GM10266 (cell line): Measurements from ENCODE around the gene HSP90B1.

ENCODE experiments used
- DNase-seq: peaks from one replicate; pipeline ENCODE4 v3.0.0; 2012; ENCODE audit errors: extremely low spot score
- CTCF ChIP-seq: IDR thresholded peaks from 2 replicates; pipeline ENCODE4 v1.5.1; 2012; ENCODE audit warnings: mild to moderate bottlenecking, low read depth; ENCODE audit not compliant: control insufficient read depth, insufficient read depth; ENCODE audit errors: missing control alignments

HSP90B1 gene

DNA sequence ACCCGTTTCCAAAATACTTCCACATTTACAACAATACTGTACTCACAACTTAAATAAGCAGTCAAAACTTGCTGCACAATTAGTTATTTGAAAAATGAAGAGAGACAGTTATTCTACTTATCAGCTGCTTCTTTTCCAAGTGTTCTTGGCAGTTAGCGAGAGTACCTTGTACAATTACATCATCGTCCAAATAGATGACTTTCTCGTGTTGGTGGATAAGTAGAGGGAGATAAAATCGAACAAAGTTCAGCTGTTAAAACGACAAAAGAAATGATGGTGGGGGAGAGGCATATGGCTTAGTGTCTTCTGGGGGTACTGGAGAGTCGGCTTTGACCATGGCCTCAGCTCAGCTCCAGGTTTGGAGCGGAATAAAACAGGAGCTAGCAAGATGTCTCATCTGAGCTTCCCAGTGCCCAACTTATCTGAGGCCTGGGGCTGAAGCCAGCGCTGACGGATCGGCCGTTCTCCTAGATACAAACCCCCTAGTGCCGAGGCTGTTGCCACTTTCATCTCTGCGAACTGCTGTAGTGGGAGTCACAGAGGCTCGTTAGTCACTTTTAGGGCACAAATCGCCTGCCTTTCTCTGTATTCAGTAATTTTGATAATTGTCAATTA, 67.2 kb downstream of the HSP90B1 start:
- no peak for DNase-seq
- no peak for TF ChIP-seq CTCF
